Endodermal cell (in vitro differentiated cells): Measurements from ENCODE around the gene LRIT1. TPM values are rescaled to one million over a fixed set of nuclear protein-coding genes. Genes with fewer than 3 reads are reported as not detected.

Source experiments
- DNase-seq: peaks from one replicate; pipeline ENCODE4 v3.0.0-alpha.2; 2017
- H3K27ac ChIP-seq: 2 replicates; pipeline ENCODE4 v1.5.1; 2013; ENCODE audit warnings: mild to moderate bottlenecking, low read depth, low read length, moderate library complexity
- H3K27me3 ChIP-seq: 2 replicates; pipeline ENCODE4 v1.6.1; 2013; ENCODE audit warnings: mild to moderate bottlenecking, low read length, moderate library complexity; ENCODE audit not compliant: insufficient read depth, control insufficient read depth, poor library complexity, severe bottlenecking
- H3K36me3 ChIP-seq: 2 replicates; pipeline ENCODE4 v1.7.0; 2013; ENCODE audit warnings: mild to moderate bottlenecking, low read length, moderate library complexity; ENCODE audit not compliant: control insufficient read depth, insufficient read depth
- H3K4me1 ChIP-seq: one replicate; pipeline ENCODE4 v1.7.0; 2013; ENCODE audit warnings: low read length; ENCODE audit not compliant: control insufficient read depth, insufficient read depth
- H3K4me3 ChIP-seq: 2 replicates; pipeline ENCODE4 v1.5.1; 2013; ENCODE audit warnings: mild to moderate bottlenecking, low read length, moderate library complexity
- H3K9ac ChIP-seq: 2 replicates; pipeline ENCODE4 v1.6.1; 2013; ENCODE audit warnings: mild to moderate bottlenecking, low read length, moderate library complexity; ENCODE audit not compliant: poor library complexity, severe bottlenecking; ENCODE audit errors: extremely low read depth
- H3K9me3 ChIP-seq: 2 replicates; pipeline ENCODE4 v1.6.1; 2013; ENCODE audit warnings: mild to moderate bottlenecking, low read length, moderate library complexity; ENCODE audit not compliant: control insufficient read depth
- H3K27ac Mint-ChIP-seq: 2 replicates; pipeline ENCODE4 v1.8.0; 2020; ENCODE audit warnings: mixed read lengths
- H3K27me3 Mint-ChIP-seq: 2 replicates; pipeline ENCODE4 v1.8.0; 2021; ENCODE audit warnings: mild to moderate bottlenecking, mixed read lengths; ENCODE audit not compliant: insufficient read depth
- H3K36me3 Mint-ChIP-seq: 2 replicates; pipeline ENCODE4 v1.8.0; 2020; ENCODE audit warnings: low read depth, mixed read lengths
- H3K4me1 Mint-ChIP-seq: 2 replicates; pipeline ENCODE4 v1.8.0; 2020; ENCODE audit warnings: mixed read lengths
- H3K4me3 Mint-ChIP-seq: 2 replicates; pipeline ENCODE4 v1.8.0; 2020; ENCODE audit warnings: mild to moderate bottlenecking, moderate library complexity, mixed read lengths
- H3K9me3 Mint-ChIP-seq: 2 replicates; pipeline ENCODE4 v1.8.0; 2020; ENCODE audit warnings: mild to moderate bottlenecking, mixed read lengths
- WGBS, 2 experiments: methylation state at CpG; one replicate each; pipeline versions ENCODE4 v1.1.5 to v1.1.7; 2013; ENCODE audit warnings: missing lambda C conversion rate in 2 of 2, mixed read lengths in 1 of 2; ENCODE audit not compliant: insufficient coverage in 1 of 2, insufficient read length in 1 of 2; 5-methylcytosine and 5-hydroxymethylcytosine counted together
- total RNA-seq, 2 donors: library from RNA; stranded (reverse); fragmentation: NEBNext Ultra II Directional in 1 of 2; extraction: Animal tissue kit (Norgen Biotek cat#: 25700) in 1 of 2; gene quantifications; 2 replicates in 1 of 2; 3 replicates in 1 of 2; pipeline ENCODE4 v1.2.1, GENCODE V29; 2021
- TF ChIP-seq, protein P1 (sequence below): fragments of 200-600 bp; sonication (generic); conservative IDR thresholded peaks from 2 replicates; pipeline ENCODE4 v1.5.0; 2021; ENCODE audit warnings: antibody characterized with exemption, mild to moderate bottlenecking

The LRIT1 gene
- total RNA-seq, 2 donors from 2014 or later = 0.11 TPM; not detected in 1

DNA sequence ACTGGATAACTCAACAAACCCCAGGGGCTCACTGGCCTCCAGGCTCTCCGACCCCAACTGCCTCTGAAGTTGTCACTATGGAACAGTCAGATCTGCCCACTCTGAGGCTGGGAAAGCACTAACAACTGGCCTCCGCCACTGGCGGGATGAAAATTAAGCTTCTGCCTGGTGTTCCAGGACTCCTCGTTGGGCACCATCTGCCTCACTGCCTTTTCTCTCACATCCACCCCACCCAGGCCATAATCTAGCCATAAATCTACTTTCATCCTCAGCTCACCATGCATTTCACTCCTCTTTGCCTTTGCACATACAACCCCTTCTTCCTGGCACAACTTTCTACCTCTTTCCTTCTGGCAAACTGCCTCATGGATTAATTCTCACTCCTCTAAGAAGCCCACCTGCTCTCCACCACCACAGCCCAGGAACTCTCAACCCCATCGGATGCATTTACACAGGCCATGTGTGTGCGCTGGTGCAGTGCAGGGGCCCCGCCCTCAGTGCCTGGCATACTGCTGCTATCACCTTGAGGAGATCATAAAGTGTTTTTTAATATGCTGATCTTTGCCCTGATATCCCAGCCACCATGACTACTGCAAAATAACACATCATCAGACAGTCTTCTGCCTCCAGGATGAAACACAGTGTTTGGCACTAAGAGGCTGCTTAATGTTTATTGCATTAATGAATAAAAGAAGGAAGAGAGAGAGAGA, 43.0 kb downstream of the LRIT1 start:
- Mint-ChIP-seq H3K4me3 (no peak overlapping the region), H3K27me3 (peaks cover 55% of the 10 kb centered on the region), H3K27ac (no peak overlapping the region), H3K36me3 (no peaks in the 10 kb centered on the region), H3K9me3 (no peaks in the 10 kb centered on the region), H3K4me1 (peaks cover 11% of the 10 kb centered on the region)
- 86 to 92% methylated on average over 1 to 7 of the region's 7 CpGs for WGBS, 2 experiments
- Histone ChIP-seq H3K4me3 (no peak overlapping the region), H3K4me1 (no peaks in the 10 kb centered on the region), H3K9ac (no peak overlapping the region), H3K36me3 (no peaks in the 10 kb centered on the region), H3K9me3 (no peaks in the 10 kb centered on the region), H3K27ac (no peak overlapping the region), H3K27me3 (peaks cover 64% of the 10 kb centered on the region)
- no peak for DNase-seq
- TF ChIP-seq, protein P1, sequence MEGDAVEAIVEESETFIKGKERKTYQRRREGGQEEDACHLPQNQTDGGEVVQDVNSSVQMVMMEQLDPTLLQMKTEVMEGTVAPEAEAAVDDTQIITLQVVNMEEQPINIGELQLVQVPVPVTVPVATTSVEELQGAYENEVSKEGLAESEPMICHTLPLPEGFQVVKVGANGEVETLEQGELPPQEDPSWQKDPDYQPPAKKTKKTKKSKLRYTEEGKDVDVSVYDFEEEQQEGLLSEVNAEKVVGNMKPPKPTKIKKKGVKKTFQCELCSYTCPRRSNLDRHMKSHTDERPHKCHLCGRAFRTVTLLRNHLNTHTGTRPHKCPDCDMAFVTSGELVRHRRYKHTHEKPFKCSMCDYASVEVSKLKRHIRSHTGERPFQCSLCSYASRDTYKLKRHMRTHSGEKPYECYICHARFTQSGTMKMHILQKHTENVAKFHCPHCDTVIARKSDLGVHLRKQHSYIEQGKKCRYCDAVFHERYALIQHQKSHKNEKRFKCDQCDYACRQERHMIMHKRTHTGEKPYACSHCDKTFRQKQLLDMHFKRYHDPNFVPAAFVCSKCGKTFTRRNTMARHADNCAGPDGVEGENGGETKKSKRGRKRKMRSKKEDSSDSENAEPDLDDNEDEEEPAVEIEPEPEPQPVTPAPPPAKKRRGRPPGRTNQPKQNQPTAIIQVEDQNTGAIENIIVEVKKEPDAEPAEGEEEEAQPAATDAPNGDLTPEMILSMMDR = no peak

DNA sequence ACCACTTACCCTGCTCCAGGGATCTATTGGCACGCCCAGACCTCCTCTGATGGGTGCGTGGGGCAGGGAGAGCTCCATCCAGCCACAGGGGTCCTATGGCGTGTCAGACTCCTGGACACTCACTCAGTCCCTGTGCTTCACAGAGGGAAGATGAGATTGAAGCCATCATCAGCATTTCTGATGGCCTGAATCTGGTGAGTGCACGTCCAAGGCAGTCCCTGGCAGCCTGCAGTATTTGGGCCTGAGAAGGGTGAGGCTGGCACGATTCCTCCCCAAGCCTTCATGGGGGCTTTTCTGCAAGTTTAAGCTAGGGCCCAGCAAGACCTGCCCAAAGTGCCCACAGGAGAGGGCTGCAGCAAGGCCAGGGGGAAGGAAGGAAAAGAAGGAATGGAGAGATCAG, 43.7 kb downstream of the LRIT1 start:
- no peaks in the 10 kb centered on the region for H3K9me3 Mint-ChIP-seq
- Histone ChIP-seq H3K4me1 (no peaks in the 10 kb centered on the region), H3K27me3 (peaks cover 71% of the 10 kb centered on the region), H3K36me3 (no peaks in the 10 kb centered on the region), H3K9ac (no peak overlapping the region), H3K9me3 (no peaks in the 10 kb centered on the region), H3K27ac (no peak overlapping the region), H3K4me3 (no peak overlapping the region)
- no peak for DNase-seq
- 91 to 93% methylated on average over 3 to 5 of the region's 5 CpGs for WGBS, 2 experiments
- TF ChIP-seq, protein P1 = no peak
- no peaks in the 10 kb centered on the region for H3K36me3 Mint-ChIP-seq
- peaks cover 11% of the 10 kb centered on the region for H3K4me1 Mint-ChIP-seq
- no peak overlapping the region for H3K27ac Mint-ChIP-seq
- H3K27me3 Mint-ChIP-seq = peaks cover 62% of the 10 kb centered on the region
- no peak overlapping the region for H3K4me3 Mint-ChIP-seq

DNA sequence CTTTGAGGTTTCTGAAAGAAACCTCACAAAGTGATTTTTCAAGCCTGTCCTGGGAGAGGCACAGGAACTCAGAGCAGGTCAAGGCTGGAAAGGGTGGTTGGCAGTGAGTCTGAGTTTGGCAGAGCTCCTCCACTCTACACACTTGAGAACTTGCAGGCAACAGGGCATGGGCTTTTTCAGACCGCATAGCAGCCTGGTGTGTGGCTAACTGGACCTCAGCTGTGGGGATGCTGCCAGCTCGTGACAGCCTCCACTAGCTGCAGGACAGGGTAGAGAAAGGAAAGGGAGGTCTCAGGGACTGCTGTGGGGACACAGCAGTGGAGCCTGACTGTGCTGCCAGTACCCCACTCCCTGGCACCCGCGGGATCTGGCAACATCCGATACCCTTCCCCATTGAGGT, 44.4 kb downstream of the LRIT1 start:
- Histone ChIP-seq H3K9ac (no peak overlapping the region), H3K4me3 (no peak overlapping the region), H3K27ac (no peak overlapping the region), H3K36me3 (no peaks in the 10 kb centered on the region), H3K27me3 (peaks cover 78% of the 10 kb centered on the region), H3K4me1 (no peaks in the 10 kb centered on the region), H3K9me3 (no peaks in the 10 kb centered on the region)
- Mint-ChIP-seq H3K36me3 (no peaks in the 10 kb centered on the region), H3K9me3 (no peaks in the 10 kb centered on the region), H3K27ac (no peak overlapping the region), H3K27me3 (peaks cover 70% of the 10 kb centered on the region), H3K4me1 (peaks cover 11% of the 10 kb centered on the region), H3K4me3 (no peak overlapping the region)
- 90 to 100% methylated on average over 2 to 5 of the region's 5 CpGs for WGBS, 2 experiments
- TF ChIP-seq, protein P1 = no peak
- no peak for DNase-seq
